NB4 (cell line): ENCODE results near the gene HOXB8.

Source experiments
- DNase-seq: peaks from one replicate; pipeline ENCODE4 v3.0.0; 2010; ENCODE audit warnings: low read depth
- H3K4me3 ChIP-seq: one replicate; pipeline ENCODE4 v1.5.1; 2011; ENCODE audit warnings: mild to moderate bottlenecking, low read depth, low read length, moderate library complexity
- CTCF ChIP-seq: IDR thresholded peaks from one replicate; pipeline ENCODE4 v1.5.1; 2012; ENCODE audit warnings: low read depth, low read length
- MAX ChIP-seq: IDR thresholded peaks from 2 replicates; pipeline ENCODE4 v1.6.1; 2011; ENCODE audit warnings: low read depth, low read length
- MYC ChIP-seq: IDR thresholded peaks from 2 replicates; pipeline ENCODE4 v1.6.1; 2011; ENCODE audit warnings: low read depth, low read length
- POLR2A ChIP-seq: IDR thresholded peaks from 2 replicates; pipeline ENCODE4 v1.6.1; 2011; ENCODE audit warnings: mild to moderate bottlenecking; ENCODE audit not compliant: insufficient read length; ENCODE audit errors: extremely low read depth

HOXB8 gene

GRCh38 chr17:48610282-48611211 lies 4.5 kb downstream of the HOXB8 start, which contains the start of gene HOXB7:
Gene HOXB7 (minus strand): TSS chr17:48611017. CDS start chr17:48610918, 99 bp downstream.
- no peak within 1 kb of the TSS for H3K4me3 ChIP-seq
- no peak for TF ChIP-seq POLR2A
- TF ChIP-seq CTCF, result no peak
- no peak for TF ChIP-seq MYC
- no peak for TF ChIP-seq MAX
- DNase-seq, result no peak

GRCh38 chr17:48609759-48610281 lies 5.3 kb downstream of the HOXB8 start:
- H3K4me3 ChIP-seq, result no peak overlapping the region
- TF ChIP-seq MYC, result no peak
- no peak for TF ChIP-seq MAX
- TF ChIP-seq CTCF, result no peak
- no peak for TF ChIP-seq POLR2A
- DNase-seq, result no peak

GRCh38 chr17:48609033-48609432 lies 6.1 kb downstream of the HOXB8 start:
- H3K4me3 ChIP-seq, result no peak overlapping the region
- no peak for DNase-seq
- no peak for TF ChIP-seq MYC
- no peak for TF ChIP-seq POLR2A
- TF ChIP-seq MAX, result no peak
- no peak for TF ChIP-seq CTCF

GRCh38 chr17:48608494-48608834 lies 6.6 kb downstream of the HOXB8 start:
- TF ChIP-seq MYC, result no peak
- TF ChIP-seq CTCF, result no peak
- no peak for TF ChIP-seq POLR2A
- TF ChIP-seq MAX, result no peak
- no peak for DNase-seq
- H3K4me3 ChIP-seq, result no peak overlapping the region

- H3K4me3 ChIP-seq, result no peak overlapping the region
- TF ChIP-seq CTCF, result no peak
- TF ChIP-seq POLR2A, result no peak
- no peak for TF ChIP-seq MAX
- TF ChIP-seq MYC, result no peak
- no peak for DNase-seq
Observed at GRCh38 chr17:48606892-48607614, 8.0 kb downstream of the HOXB8 start.
